H9 (cell line): ENCODE measurements around the gene GLP2R. TPM values are rescaled to one million over a fixed set of nuclear protein-coding genes. Genes with fewer than 3 reads are reported as not detected.

ENCODE experiments used
- DNase-seq: peaks from one replicate; pipeline ENCODE4 v3.0.0-alpha.2; 2017
- H2AFZ ChIP-seq: one replicate; pipeline ENCODE4 v1.6.1; 2013; ENCODE audit warnings: mild to moderate bottlenecking, low read length, control low read depth, moderate library complexity
- H2AK5ac ChIP-seq: 2 replicates; pipeline ENCODE4 v1.6.1; 2013; ENCODE audit warnings: low read length, control low read depth, mixed read lengths; ENCODE audit not compliant: insufficient read length
- H2BK120ac ChIP-seq: one replicate; pipeline ENCODE4 v1.6.1; 2013; ENCODE audit warnings: low read depth, mild to moderate bottlenecking, low read length, control low read depth, inconsistent platforms; ENCODE audit not compliant: poor library complexity, severe bottlenecking
- H2BK12ac ChIP-seq: 2 replicates; pipeline ENCODE4 v1.6.1; 2013; ENCODE audit warnings: low read length, control low read depth, mixed read lengths, low read depth; ENCODE audit not compliant: insufficient read length
- H2BK15ac ChIP-seq: 2 replicates; pipeline ENCODE4 v1.6.1; 2013; ENCODE audit warnings: low read depth, low read length, control low read depth
- H2BK20ac ChIP-seq: one replicate; pipeline ENCODE4 v1.6.1; 2013; ENCODE audit warnings: low read depth, mild to moderate bottlenecking, low read length, control low read depth, inconsistent platforms; ENCODE audit not compliant: poor library complexity, severe bottlenecking
- H2BK5ac ChIP-seq: 2 replicates; pipeline ENCODE4 v1.6.1; 2013; ENCODE audit warnings: low read length, control low read depth, mixed read lengths; ENCODE audit not compliant: insufficient read length
- H3K14ac ChIP-seq: 2 replicates; pipeline ENCODE4 v1.6.1; 2013; ENCODE audit warnings: low read length, control low read depth; ENCODE audit not compliant: insufficient read depth
- H3K18ac ChIP-seq: 2 replicates; pipeline ENCODE4 v1.6.1; 2013; ENCODE audit warnings: low read depth, mild to moderate bottlenecking, mixed read lengths, low read length, control low read depth; ENCODE audit not compliant: insufficient read length
- H3K23ac ChIP-seq: 2 replicates; pipeline ENCODE4 v1.6.1; 2013; ENCODE audit warnings: low read length, control low read depth, mixed read lengths, low read depth; ENCODE audit not compliant: insufficient read length
- H3K23me2 ChIP-seq: 2 replicates; pipeline ENCODE4 v1.6.1; 2013; ENCODE audit warnings: low read depth, mild to moderate bottlenecking, mixed read lengths, low read length, control low read depth; ENCODE audit not compliant: insufficient read length, poor library complexity, severe bottlenecking
- H3K27ac ChIP-seq: 2 replicates; pipeline ENCODE4 v1.5.1; 2013; ENCODE audit warnings: low read length, control low read depth, mixed read lengths, low read depth; ENCODE audit not compliant: insufficient read length
- H3K27me3 ChIP-seq: 2 replicates; pipeline ENCODE4 v1.6.1; 2013; ENCODE audit warnings: low read length, control low read depth, inconsistent platforms; ENCODE audit not compliant: insufficient read depth
- H3K4ac ChIP-seq: 2 replicates; pipeline ENCODE4 v1.6.1; 2013; ENCODE audit warnings: low read depth, mild to moderate bottlenecking, control low read depth, inconsistent platforms, low read length, moderate library complexity
- H3K4me1 ChIP-seq: 2 replicates; pipeline ENCODE4 v1.6.1; 2013; ENCODE audit warnings: low read length, control low read depth, inconsistent platforms; ENCODE audit not compliant: insufficient read depth
- H3K4me2 ChIP-seq: 2 replicates; pipeline ENCODE4 v1.6.1; 2013; ENCODE audit warnings: low read length, control low read depth, mixed read lengths; ENCODE audit not compliant: insufficient read length, insufficient read depth
- H3K56ac ChIP-seq: 2 replicates; pipeline ENCODE4 v1.6.1; 2013; ENCODE audit warnings: low read depth, mild to moderate bottlenecking, mixed read lengths, low read length, control low read depth; ENCODE audit not compliant: insufficient read length
- H3K79me1 ChIP-seq: 2 replicates; pipeline ENCODE4 v1.6.1; 2013; ENCODE audit warnings: low read depth, mild to moderate bottlenecking, moderate library complexity, low read length, control low read depth, inconsistent platforms; ENCODE audit not compliant: insufficient read depth, poor library complexity, severe bottlenecking
- H3K79me2 ChIP-seq: 2 replicates; pipeline ENCODE4 v1.6.1; 2013; ENCODE audit warnings: low read length, control low read depth, inconsistent platforms; ENCODE audit not compliant: insufficient read depth
- H3K9ac ChIP-seq: 2 replicates; pipeline ENCODE4 v1.6.1; 2013; ENCODE audit warnings: low read length, control low read depth, mixed read lengths; ENCODE audit not compliant: insufficient read length; ENCODE audit errors: extremely low read depth
- H3K9me3 ChIP-seq: one replicate; pipeline ENCODE4 v1.6.1; 2013; ENCODE audit warnings: low read depth, low read length, inconsistent platforms; ENCODE audit not compliant: control insufficient read depth
- H3T11ph ChIP-seq: one replicate; pipeline ENCODE4 v1.6.1; 2013; ENCODE audit warnings: mild to moderate bottlenecking, low read length, control low read depth, inconsistent platforms
- H4K20me1 ChIP-seq: one replicate; pipeline ENCODE4 v1.6.1; 2013; ENCODE audit not compliant: control insufficient read depth, insufficient read length, insufficient read depth
- H4K5ac ChIP-seq: 2 replicates; pipeline ENCODE4 v1.6.1; 2013; ENCODE audit warnings: low read depth, mild to moderate bottlenecking, mixed read lengths, low read length, control low read depth; ENCODE audit not compliant: insufficient read length
- H4K8ac ChIP-seq: replicated peaks from 2 replicates; pipeline ENCODE4 v1.6.1; 2013; ENCODE audit warnings: low read length, control low read depth, mixed read lengths, low read depth; ENCODE audit not compliant: insufficient read length
- H4K91ac ChIP-seq: 2 replicates; pipeline ENCODE4 v1.6.1; 2013; ENCODE audit warnings: low read depth, mild to moderate bottlenecking, moderate library complexity, mixed read lengths, low read length, control low read depth; ENCODE audit not compliant: insufficient read length
- H3K27ac Mint-ChIP-seq, 3 experiments: 2 replicates in 2 of 3; 3 replicates in 1 of 3; pipeline ENCODE4 v1.8.0; 2020 to 2021; ENCODE audit warnings: mixed read lengths in 3 of 3, mild to moderate bottlenecking in 1 of 3, moderate library complexity in 1 of 3
- H3K27me3 Mint-ChIP-seq: 2 replicates; pipeline ENCODE4 v1.8.0; 2021; ENCODE audit warnings: low read depth, mild to moderate bottlenecking, moderate library complexity, mixed read lengths
- H3K36me3 Mint-ChIP-seq, 3 experiments: 2 replicates in 2 of 3; 3 replicates in 1 of 3; pipeline ENCODE4 v1.8.0; 2020 to 2021; ENCODE audit warnings: low read depth in 3 of 3, mixed read lengths in 3 of 3; ENCODE audit not compliant: insufficient read depth in 1 of 3
- H3K4me1 Mint-ChIP-seq, 2 experiments: 2 replicates each; pipeline ENCODE4 v1.8.0; 2020; ENCODE audit warnings: mixed read lengths in 2 of 2
- H3K4me3 Mint-ChIP-seq, 2 experiments: 2 replicates in 1 of 2; 3 replicates in 1 of 2; pipeline ENCODE4 v1.8.0; 2020 to 2021; ENCODE audit warnings: mild to moderate bottlenecking in 2 of 2, mixed read lengths in 2 of 2, moderate library complexity in 1 of 2
- H3K9me3 Mint-ChIP-seq, 2 experiments: 2 replicates in 1 of 2; 3 replicates in 1 of 2; pipeline ENCODE4 v1.8.0; 2020; ENCODE audit warnings: mild to moderate bottlenecking in 2 of 2, mixed read lengths in 2 of 2, moderate library complexity in 1 of 2
- CTCF ChIP-seq: fragments of 200-600 bp; sonication (generic); conservative IDR thresholded peaks from 3 replicates; pipeline ENCODE4 v1.8.0; 2021; ENCODE audit warnings: antibody characterized with exemption, mild to moderate bottlenecking
- WGBS: extraction: QIAGEN DNeasy Blood & Tissue Kit; methylation state at CpG from one replicate; pipeline ENCODE4 v1.1.7; 2013; ENCODE audit warnings: missing lambda C conversion rate, low lambda C conversion rate, mixed read lengths; ENCODE audit not compliant: insufficient read length; ENCODE audit errors: extremely low coverage; 5-methylcytosine and 5-hydroxymethylcytosine counted together
- total RNA-seq: library from RNA; stranded (reverse); gene quantifications from 2 replicates; pipeline ENCODE4 v1.2.1, GENCODE V29; 2021

GLP2R gene
- total RNA-seq, 1 experiment from 2014 or later = not detected

GRCh38 chr17:9813166-9813565 is 12.6 kb upstream of the GLP2R start:
- no peak for TF ChIP-seq CTCF
- no CpG with 5 or more reads among the region's 9 CpGs for WGBS
- H3K4ac ChIP-seq = no peak overlapping the region

More at GRCh38 chr17:9813166-9813565, 12.6 kb upstream of the GLP2R start:
- Histone ChIP-seq H4K8ac (no peak overlapping the region), H4K5ac (no peak overlapping the region), H3K79me1 (no peaks in the 10 kb centered on the region), H3T11ph (no peak overlapping the region), H2AFZ (no peak overlapping the region), H2BK5ac (no peak overlapping the region), H3K79me2 (no peaks in the 10 kb centered on the region), H3K4me2 (no peak overlapping the region), H2BK120ac (no peak overlapping the region), H4K20me1 (no peaks in the 10 kb centered on the region), H2BK20ac (no peak overlapping the region), H2AK5ac (no peak overlapping the region), H3K23me2 (no peaks in the 10 kb centered on the region), H3K27me3 (no peaks in the 10 kb centered on the region), H3K56ac (no peak overlapping the region), H4K91ac (no peak overlapping the region), H3K14ac (no peak overlapping the region), H3K18ac (no peak overlapping the region), H3K9ac (no peak overlapping the region), H3K23ac (no peak overlapping the region), H3K27ac (no peak overlapping the region), H2BK12ac (no peak overlapping the region), H2BK15ac (no peak overlapping the region), H3K9me3 (no peaks in the 10 kb centered on the region), H3K4me1 (peaks cover 3% of the 10 kb centered on the region; the same call in 1 of the 2 replicates)
- Mint-ChIP-seq H3K27me3 (peaks cover 8% of the 10 kb centered on the region), H3K9me3 (peaks cover 0 to 2% of the 10 kb centered on the region in 2 experiments; a peak in 2 of 5 replicates), H3K36me3 (no peaks in the 10 kb centered on the region; a peak in 1 of 7 replicates), H3K4me1 (peaks cover 4 to 6% of the 10 kb centered on the region in 2 experiments; a peak in 3 of 4 replicates), H3K27ac (peak overlapping the region in 1 of 3 experiments; percentile 31; a peak in 1 of 7 replicates), H3K4me3 (no peak overlapping the region)
- no peak for DNase-seq
